Prostate gland (tissue), 2 donors: Measurements from ENCODE around the gene ACTG1.

Source experiments
- POLR2A ChIP-seq: fragments of 450-650 bp; IDR thresholded peaks from one replicate; pipeline ENCODE4 v1.6.1; 2016; ENCODE audit warnings: antibody characterized with exemption, mild to moderate bottlenecking
- POLR2AphosphoS5 ChIP-seq: sonication (generic); formaldehyde crosslinking; IDR thresholded peaks from one replicate; pipeline ENCODE4 v1.6.1; 2017; ENCODE audit warnings: antibody characterized with exemption
- TF ChIP-seq, protein P1 (sequence below), 4 experiments: fragments of 200-600 bp in 2 of 4; fragments of 450-650 bp in 2 of 4; sonication (generic) in 2 of 4; IDR thresholded peaks; 1 replicate in 3 of 4; 2 replicates in 1 of 4; pipeline ENCODE4 v1.5.1; 2016 to 2019; ENCODE audit warnings: antibody characterized with exemption in 4 of 4, mild to moderate bottlenecking in 2 of 4, moderate library complexity in 2 of 4

DNA sequence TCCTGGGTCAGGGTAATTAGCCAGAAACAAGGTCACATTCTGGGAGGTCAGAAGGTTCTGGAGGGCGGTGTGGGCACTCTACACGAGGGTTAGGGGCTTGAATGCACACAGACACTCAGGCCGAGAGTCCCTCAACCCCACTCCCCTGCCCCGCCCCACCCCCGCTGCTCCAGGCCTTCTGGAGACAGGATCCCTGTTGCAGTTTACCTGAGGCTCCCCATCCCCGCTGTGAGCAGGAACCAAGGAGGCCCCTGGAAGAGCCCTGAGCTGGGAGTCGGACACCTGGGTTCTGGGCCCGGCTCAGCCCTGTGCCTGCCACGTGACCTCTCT, 4.4 kb upstream of the ACTG1 start:
- TF ChIP-seq POLR2AphosphoS5, result no peak
- TF ChIP-seq, protein P1, sequence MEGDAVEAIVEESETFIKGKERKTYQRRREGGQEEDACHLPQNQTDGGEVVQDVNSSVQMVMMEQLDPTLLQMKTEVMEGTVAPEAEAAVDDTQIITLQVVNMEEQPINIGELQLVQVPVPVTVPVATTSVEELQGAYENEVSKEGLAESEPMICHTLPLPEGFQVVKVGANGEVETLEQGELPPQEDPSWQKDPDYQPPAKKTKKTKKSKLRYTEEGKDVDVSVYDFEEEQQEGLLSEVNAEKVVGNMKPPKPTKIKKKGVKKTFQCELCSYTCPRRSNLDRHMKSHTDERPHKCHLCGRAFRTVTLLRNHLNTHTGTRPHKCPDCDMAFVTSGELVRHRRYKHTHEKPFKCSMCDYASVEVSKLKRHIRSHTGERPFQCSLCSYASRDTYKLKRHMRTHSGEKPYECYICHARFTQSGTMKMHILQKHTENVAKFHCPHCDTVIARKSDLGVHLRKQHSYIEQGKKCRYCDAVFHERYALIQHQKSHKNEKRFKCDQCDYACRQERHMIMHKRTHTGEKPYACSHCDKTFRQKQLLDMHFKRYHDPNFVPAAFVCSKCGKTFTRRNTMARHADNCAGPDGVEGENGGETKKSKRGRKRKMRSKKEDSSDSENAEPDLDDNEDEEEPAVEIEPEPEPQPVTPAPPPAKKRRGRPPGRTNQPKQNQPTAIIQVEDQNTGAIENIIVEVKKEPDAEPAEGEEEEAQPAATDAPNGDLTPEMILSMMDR (IDR thresholded peaks at IDR 0.05), result no peak
- no peak for TF ChIP-seq POLR2A
